A549 (cell line): Measurements from ENCODE around the gene EPC2.

Experiments
- CHD4 ChIP-seq: fragments of 200-600 bp; sonication (generic); IDR thresholded peaks from 2 replicates; pipeline ENCODE4 v1.6.1; 2016; ENCODE audit warnings: antibody characterized with exemption, mild to moderate bottlenecking, borderline replicate concordance
- MAFK ChIP-seq: fragments of 450-650 bp; IDR thresholded peaks from 2 replicates; pipeline ENCODE4 v1.6.1; 2014; ENCODE audit not compliant: partially characterized antibody
- MAZ ChIP-seq: fragments of 150-350 bp; IDR thresholded peaks from 2 replicates; pipeline ENCODE4 v1.6.1; 2014; ENCODE audit warnings: antibody characterized with exemption, low read depth, low read length, borderline replicate concordance
- TF ChIP-seq, protein P1 (sequence below): fragments of >200 bp; sonication (Bioruptor Twin); formaldehyde crosslinking; IDR thresholded peaks from 3 replicates; pipeline ENCODE4 v1.5.1; 2016

DNA sequence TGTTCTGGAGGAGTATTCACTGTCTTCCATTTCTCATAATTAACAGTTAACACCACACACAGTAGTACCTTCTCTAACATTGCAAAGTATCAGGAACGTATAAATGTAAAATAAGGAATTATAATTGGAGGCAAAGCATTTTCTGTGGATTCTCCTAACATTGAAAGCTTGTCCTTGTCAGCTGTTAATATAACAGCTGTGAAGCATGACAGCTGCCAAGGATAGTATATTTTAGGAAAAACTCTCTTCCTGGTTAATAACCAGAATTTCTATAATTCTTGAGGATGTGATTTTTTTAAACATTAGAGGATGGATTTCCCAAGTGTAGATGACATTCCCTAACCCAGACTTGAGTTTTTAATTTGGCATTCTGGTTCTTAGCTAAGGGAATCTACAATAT is 110.3 kb downstream of the EPC2 start:
- TF ChIP-seq, protein P1, sequence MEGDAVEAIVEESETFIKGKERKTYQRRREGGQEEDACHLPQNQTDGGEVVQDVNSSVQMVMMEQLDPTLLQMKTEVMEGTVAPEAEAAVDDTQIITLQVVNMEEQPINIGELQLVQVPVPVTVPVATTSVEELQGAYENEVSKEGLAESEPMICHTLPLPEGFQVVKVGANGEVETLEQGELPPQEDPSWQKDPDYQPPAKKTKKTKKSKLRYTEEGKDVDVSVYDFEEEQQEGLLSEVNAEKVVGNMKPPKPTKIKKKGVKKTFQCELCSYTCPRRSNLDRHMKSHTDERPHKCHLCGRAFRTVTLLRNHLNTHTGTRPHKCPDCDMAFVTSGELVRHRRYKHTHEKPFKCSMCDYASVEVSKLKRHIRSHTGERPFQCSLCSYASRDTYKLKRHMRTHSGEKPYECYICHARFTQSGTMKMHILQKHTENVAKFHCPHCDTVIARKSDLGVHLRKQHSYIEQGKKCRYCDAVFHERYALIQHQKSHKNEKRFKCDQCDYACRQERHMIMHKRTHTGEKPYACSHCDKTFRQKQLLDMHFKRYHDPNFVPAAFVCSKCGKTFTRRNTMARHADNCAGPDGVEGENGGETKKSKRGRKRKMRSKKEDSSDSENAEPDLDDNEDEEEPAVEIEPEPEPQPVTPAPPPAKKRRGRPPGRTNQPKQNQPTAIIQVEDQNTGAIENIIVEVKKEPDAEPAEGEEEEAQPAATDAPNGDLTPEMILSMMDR: no peak
- TF ChIP-seq CHD4: no peak
- no peak for TF ChIP-seq MAFK
- TF ChIP-seq MAZ: no peak
